CMK (cell line): ENCODE data around the gene RBM23.
A peak's percentile ranks its signal among the peaks of the same experiment; 100 is the strongest.
"Not testable (repeated sequence)": the region's sequence is repeated elsewhere in the genome, so short reads cannot be mapped to it uniquely, and the experiment has no call there.

Source experiments
- DNase-seq: peaks from one replicate; pipeline ENCODE4 v3.0.0-alpha.2; 2010; ENCODE audit warnings: low read depth

The RBM23 gene

GRCh38 chr14:22864979-22865378, 54.0 kb downstream of the RBM23 start:
- DNase-seq, result no peak

- no peak for DNase-seq
Observed at GRCh38 chr14:22861651-22862050, 57.3 kb downstream of the RBM23 start.

- DNase-seq, result not testable (repeated sequence)
Observed at GRCh38 chr14:22860377-22860776, 58.6 kb downstream of the RBM23 start.

GRCh38 chr14:22856428-22856827, 62.5 kb downstream of the RBM23 start:
- DNase-seq, result no peak

GRCh38 chr14:22854963-22855724, 63.8 kb downstream of the RBM23 start:
- DNase-seq, result no peak

GRCh38 chr14:22854296-22854695, 64.7 kb downstream of the RBM23 start:
- not testable (repeated sequence) for DNase-seq

- peak; percentile 73 for DNase-seq
Observed at GRCh38 chr14:22852940-22853767, 65.8 kb downstream of the RBM23 start.

GRCh38 chr14:22852599-22852939, 66.4 kb downstream of the RBM23 start:
- DNase-seq, result no peak

GRCh38 chr14:22852178-22852577, 66.8 kb downstream of the RBM23 start:
- DNase-seq, result not testable (repeated sequence)

GRCh38 chr14:22850944-22851764, 67.8 kb downstream of the RBM23 start:
- no peak for DNase-seq

- DNase-seq, result no peak
Observed at GRCh38 chr14:22849212-22849819, 69.6 kb downstream of the RBM23 start.

GRCh38 chr14:22848351-22849164, 70.4 kb downstream of the RBM23 start:
- no peak for DNase-seq

GRCh38 chr14:22847661-22848341, 71.1 kb downstream of the RBM23 start:
- DNase-seq, result no peak

GRCh38 chr14:22846811-22847307, 72.1 kb downstream of the RBM23 start:
- no peak for DNase-seq

GRCh38 chr14:22845821-22846625, 72.9 kb downstream of the RBM23 start:
- no peak for DNase-seq

GRCh38 chr14:22845103-22845394, 73.9 kb downstream of the RBM23 start:
- no peak for DNase-seq

GRCh38 chr14:22844221-22845102, 74.5 kb downstream of the RBM23 start:
- DNase-seq, result no peak
